Activated naive CD8-positive, alpha-beta T cell treated with anti-CD3 and anti-CD28 coated beads, Interleukin-2, amount 50 U/mL, for 16 hours (primary cell): Measurements from ENCODE around the gene HECTD1.
"Not testable (repeated sequence)": the region's sequence is repeated elsewhere in the genome, so short reads cannot be mapped to it uniquely, and the experiment has no call there.

Experiments used
- DNase-seq: peaks from one replicate; pipeline ENCODE4 v3.0.0-alpha.2; 2020; ENCODE audit warnings: low read depth, low spot score

Gene HECTD1

GRCh38 chr14:31052905-31053586, 154.5 kb downstream of the HECTD1 start:
- not testable (repeated sequence) for DNase-seq

- no peak for DNase-seq
These were observed 156.1 kb downstream of the HECTD1 start for GRCh38 chr14:31051511-31051910.

DNA sequence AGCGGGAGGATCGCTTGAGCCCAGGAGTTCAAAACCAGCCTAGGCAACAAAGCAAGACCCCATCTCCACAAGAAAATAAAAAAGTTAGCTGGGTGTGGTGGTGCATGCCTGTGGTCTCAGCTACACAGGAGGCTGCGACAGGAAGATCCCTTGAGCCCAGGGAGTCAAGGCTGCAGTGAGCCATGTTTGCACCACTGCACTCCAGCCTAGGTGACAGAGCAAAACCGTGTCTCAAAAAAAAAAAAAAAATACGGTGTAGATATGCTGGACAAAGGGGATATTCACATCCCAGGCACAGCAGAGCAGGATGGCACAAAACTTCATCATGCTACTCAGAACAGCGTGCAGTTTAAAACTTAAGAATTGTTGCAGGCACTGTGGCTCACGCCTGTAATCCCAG, 156.6 kb downstream of the HECTD1 start:
- no peak for DNase-seq
